Erythroblast (primary cell): ENCODE measurements around the gene NEURL4.

Experiments
- GATA1 ChIP-seq: IDR thresholded peaks from 2 replicates; pipeline ENCODE4 v1.6.1; 2011; ENCODE audit warnings: low read depth, mild to moderate bottlenecking, control low read depth, low read length, moderate library complexity
- POLR2A ChIP-seq: IDR thresholded peaks from 2 replicates; pipeline ENCODE4 v1.6.1; 2011; ENCODE audit warnings: mild to moderate bottlenecking, low read length

GRCh38 chr17:7325031-7325528 is 4.1 kb downstream of the NEURL4 start:
- TF ChIP-seq POLR2A (no peak), GATA1 (no peak)
